GM12878 (cell line): ENCODE data around the gene ZNF618. TPM values are rescaled to one million over a fixed set of nuclear protein-coding genes. Genes with fewer than 3 reads are reported as not detected.

ENCODE experiments used
- ATAC-seq: fragments of 200-7000 bp; cut with Tn5 transposase; 3 replicates; pipeline ENCODE4 v1.9.1; 2020; ENCODE audit warnings: mild to moderate bottlenecking, moderate library complexity
- BruUV-seq: library from RNA; stranded (reverse); fragments of 400-500 nt; replicated peaks from 2 replicates; lab custom pipeline; 2021; lab: Mats Ljungman, UMichigan
- CTCF ChIA-PET: fragments of 300-600 bp; sonication (Branson Sonifier 250); formaldehyde crosslinking; extraction: SDS; loops from one replicate; lab custom pipeline; 2021; ENCODE audit warnings: inconsistent platforms; lab: Yijun Ruan, JAX
- POLR2A ChIA-PET: fragments of 350-600 bp; formaldehyde crosslinking; extraction: SDS; loops from one replicate; lab custom pipeline; 2021; ENCODE audit warnings: inconsistent platforms; lab: Charles Lee
- RAD21 ChIA-PET: fragments of 300-600 bp; sonication (Branson Sonifier 250); formaldehyde crosslinking; loops from one replicate; lab custom pipeline; 2023; ENCODE audit warnings: antibody characterized with exemption; ENCODE audit not compliant: unreplicated experiment; lab: Charles Lee
- SMC1A ChIA-PET: fragments of 300-600 bp; sonication (Branson Sonifier 250); formaldehyde crosslinking; loops from one replicate; lab custom pipeline; 2023; ENCODE audit not compliant: unreplicated experiment, uncharacterized antibody; lab: Charles Lee
- DNase-seq: peaks from one replicate; pipeline ENCODE4 v3.0.0-alpha.2; 2011; ENCODE audit warnings: low read depth, low spot score
- FAIRE-seq: peaks from 3 replicates; lab custom pipeline; 2011; peaks lifted over from hg19 to GRCh38; lab: Jason Lieb, UNC
- H2AFZ ChIP-seq: 2 replicates; pipeline ENCODE4 v1.6.0; 2011; ENCODE audit warnings: low read depth, low read length, control low read depth; ENCODE audit not compliant: control insufficient read depth
- H3K27ac ChIP-seq: 2 replicates; pipeline ENCODE4 v1.5.1; 2011; ENCODE audit warnings: control low read depth; ENCODE audit not compliant: control insufficient read depth, insufficient read depth
- H3K27me3 ChIP-seq, 2 experiments: replicated peaks in 1 of 2; 2 replicates each; pipeline versions ENCODE4 v1.6.0 to v1.6.1; 2011; ENCODE audit warnings: low read length in 1 of 2; ENCODE audit not compliant: control insufficient read depth in 2 of 2, insufficient read depth in 2 of 2
- H3K36me3 ChIP-seq, 2 experiments: 2 replicates each; pipeline ENCODE4 v1.5.1; 2011; ENCODE audit warnings: low read length in 1 of 2; ENCODE audit not compliant: control insufficient read depth in 2 of 2, insufficient read depth in 2 of 2
- H3K4me1 ChIP-seq: 2 replicates; pipeline ENCODE4 v1.6.1; 2011; ENCODE audit warnings: mild to moderate bottlenecking, low read length, moderate library complexity, mixed read lengths; ENCODE audit not compliant: control insufficient read depth, insufficient read depth
- H3K4me2 ChIP-seq: 2 replicates; pipeline ENCODE4 v1.6.0; 2011; ENCODE audit warnings: control low read depth; ENCODE audit not compliant: control insufficient read depth, insufficient read depth
- H3K4me3 ChIP-seq: fragments of 200-600 bp; sonication (generic); 2 replicates; pipeline ENCODE4 v1.5.1; 2016
- H3K79me2 ChIP-seq: 2 replicates; pipeline ENCODE4 v1.6.0; 2011; ENCODE audit warnings: low read length; ENCODE audit not compliant: control insufficient read depth, insufficient read depth
- H3K9ac ChIP-seq: 2 replicates; pipeline ENCODE4 v1.8.0; 2011; ENCODE audit warnings: low read length, control low read depth, mixed read lengths; ENCODE audit not compliant: control insufficient read depth, insufficient read depth
- H3K9me3 ChIP-seq: replicated peaks from 3 replicates; pipeline ENCODE4 v1.5.1; 2011; ENCODE audit warnings: mild to moderate bottlenecking, low read length; ENCODE audit not compliant: control insufficient read depth, insufficient read depth
- H4K20me1 ChIP-seq: 2 replicates; pipeline ENCODE4 v1.6.0; 2011; ENCODE audit not compliant: control insufficient read depth, insufficient read depth
- BCL11A ChIP-seq: IDR thresholded peaks from 2 replicates; pipeline ENCODE4 v1.6.1; 2011; ENCODE audit warnings: low read depth, low read length
- CBX3 ChIP-seq: fragments of 200-600 bp; sonication (generic); IDR thresholded peaks from 2 replicates; pipeline ENCODE4 v1.6.1; 2016; ENCODE audit warnings: low read depth, borderline replicate concordance
- EED ChIP-seq: sonication (generic); IDR thresholded peaks from 2 replicates; pipeline ENCODE4 v1.6.1; 2016; ENCODE audit warnings: antibody characterized with exemption, low read depth
- EP300 ChIP-seq, 2 experiments: fragments of 150-350 bp in 1 of 2; IDR thresholded peaks; 2 replicates each; pipeline ENCODE4 v1.6.1; 2011 to 2012; ENCODE audit warnings: low read depth in 2 of 2, low read length in 2 of 2, borderline replicate concordance in 1 of 2, improper control_type of control experiment in 1 of 2, inconsistent platforms in 1 of 2; ENCODE audit not compliant: control insufficient read depth in 1 of 2
- FOXK2 ChIP-seq: fragments of 450-650 bp; IDR thresholded peaks from 2 replicates; pipeline ENCODE4 v1.6.1; 2017; ENCODE audit warnings: mild to moderate bottlenecking, moderate library complexity
- JUNB ChIP-seq: IDR thresholded peaks from 2 replicates; pipeline ENCODE4 v1.6.1; 2016; ENCODE audit warnings: antibody characterized with exemption, mild to moderate bottlenecking
- MEF2A ChIP-seq: IDR thresholded peaks from 2 replicates; pipeline ENCODE4 v1.6.1; 2011; ENCODE audit warnings: low read depth, mild to moderate bottlenecking, low read length, moderate library complexity; ENCODE audit not compliant: insufficient read depth
- MLLT1 ChIP-seq: fragments of 450-650 bp; IDR thresholded peaks from 2 replicates; pipeline ENCODE4 v1.6.1; 2016; ENCODE audit warnings: mild to moderate bottlenecking
- NR2F1 ChIP-seq: fragments of 450-650 bp; conservative IDR thresholded peaks from 2 replicates; pipeline ENCODE4 v1.6.1; 2017; ENCODE audit warnings: mild to moderate bottlenecking
- PAX8 ChIP-seq: fragments of 450-650 bp; IDR thresholded peaks from 2 replicates; pipeline ENCODE4 v1.6.1; 2017; ENCODE audit warnings: mild to moderate bottlenecking, moderate library complexity
- RBBP5 ChIP-seq: fragments of 200-600 bp; sonication (generic); conservative IDR thresholded peaks from 2 replicates; pipeline ENCODE4 v1.6.1; 2016
- TCF12 ChIP-seq: IDR thresholded peaks from 2 replicates; pipeline ENCODE4 v1.6.1; 2011; ENCODE audit warnings: low read depth, mild to moderate bottlenecking, low read length
- TCF3 ChIP-seq: IDR thresholded peaks from 2 replicates; pipeline ENCODE4 v1.6.1; 2012; ENCODE audit warnings: low read depth, mild to moderate bottlenecking, low read length, borderline replicate concordance; ENCODE audit not compliant: insufficient read depth
- ZNF24 ChIP-seq: fragments of 450-650 bp; IDR thresholded peaks from 2 replicates; pipeline ENCODE4 v1.6.1; 2017; ENCODE audit warnings: antibody characterized with exemption, mild to moderate bottlenecking
- WGBS: methylation state at CpG from one replicate; pipeline ENCODE4 v1.1.6; 2016; ENCODE audit warnings: low lambda C conversion rate; ENCODE audit not compliant: insufficient replicate concordance, insufficient coverage; ENCODE audit errors: missing lambda C conversion rate; 5-methylcytosine and 5-hydroxymethylcytosine counted together
- in situ Hi-C: fragments of 300-500 bp; cut with MboI; formaldehyde crosslinking; loops from 9 replicates; pipeline ENCODE4 v1.14.3; 2018; ENCODE audit warnings: mixed read lengths
- intact Hi-C: fragments of 100-400 bp; cut with micrococcal nuclease; formaldehyde crosslinking; loops from one replicate; pipeline ENCODE4 v1.14.2; 2022; ENCODE audit not compliant: unreplicated experiment
- polyA plus RNA-seq, 11 experiments: library from polyadenylated mRNA; depleted of rRNA in 4 of 11; unstranded in 6 of 11; stranded (reverse) in 5 of 11; fragments of >200 nt; fragmentation: Nextera tagmentation in 4 of 11; fragmentation: Illumina TruSeq in 1 of 11; extraction: Ambion mirVana in 4 of 11; extraction: Trizol in 1 of 11; gene quantifications; 1 replicate in 1 of 11; 2 replicates in 10 of 11; pipeline versions ENCODE4 v1.2.1 to v1.2.3, GENCODE V29; 2011 to 2016; ENCODE audit warnings: inconsistent platforms in 2 of 11, missing spikeins in 2 of 11, low read depth in 1 of 11
- total RNA-seq, 4 experiments: library from RNA; depleted of rRNA in 3 of 4; stranded (reverse); fragments of >200 nt in 3 of 4; fragmentation: Illumina TruSeq in 1 of 4; extraction: Trizol in 1 of 4; gene quantifications; 2 replicates each; pipeline versions ENCODE4 v1.2.1 to v1.2.3, GENCODE V29; 2013 to 2021

Gene ZNF618
- total and polyA plus RNA-seq, 10 of the 15 experiments (the other 5 are each of a cell fraction or from before 2014, with no cell fraction given) = 0.01 to 0.24 (median 0.06) TPM; not detected in 2

- Histone ChIP-seq H3K79me2 (no peaks in the 10 kb centered on the region), H3K4me1 (no peaks in the 10 kb centered on the region), H3K9ac (no peak overlapping the region), H4K20me1 (no peaks in the 10 kb centered on the region), H3K27ac (no peak overlapping the region), H3K4me3 (no peak overlapping the region), H3K4me2 (no peak overlapping the region), H3K27me3 (peaks cover 0 to 4% of the 10 kb centered on the region in 2 experiments; a peak in 2 of 4 replicates), H3K36me3 (no peaks in the 10 kb centered on the region), H2AFZ (no peak overlapping the region), H3K9me3 (no peaks in the 10 kb centered on the region)
- BruUV-seq = no TSS peak
- no peak for ATAC-seq
- POLR2A ChIA-PET = interaction anchor here (0.6 kb wide), 1 partner anchor 534 kb away, joined by 7 read pairs; no protein-coding TSS in a partner anchor
- RAD21 ChIA-PET = no interaction called here
- no peak for FAIRE-seq
- DNase-seq = no peak
- in situ Hi-C loops = no loop called here
- intact Hi-C loops = loop anchor here (5.0 kb wide), 1 partner anchor 73 kb away; no protein-coding TSS in a partner anchor
- SMC1A ChIA-PET = no interaction called here
- 54% methylated on average over 4 of the region's 4 CpGs for WGBS
- CTCF ChIA-PET = interaction anchor here (0.7 kb wide), 1 partner anchor 1799 kb away, joined by 3 read pairs; no protein-coding TSS in a partner anchor
- TF ChIP-seq CBX3 = no peak
- TF ChIP-seq MLLT1 = no peak
- no peak for TF ChIP-seq TCF3
- TF ChIP-seq NR2F1 = no peak
Measured at GRCh38 chr9:113879911-113880310, 3.8 kb downstream of the ZNF618 start.

GRCh38 chr9:113882181-113882580 lies 6.1 kb downstream of the ZNF618 start:
- CTCF ChIA-PET = interaction anchor here (0.8 kb wide), 1 partner anchor 24 kb away, joined by 3 read pairs; no protein-coding TSS in a partner anchor
- RAD21 ChIA-PET = no interaction called here
- no peak for FAIRE-seq
- Histone ChIP-seq H3K27ac (no peak overlapping the region), H4K20me1 (no peaks in the 10 kb centered on the region), H3K4me3 (no peak overlapping the region), H3K36me3 (no peaks in the 10 kb centered on the region), H3K9me3 (no peaks in the 10 kb centered on the region), H3K4me2 (no peak overlapping the region), H3K9ac (no peak overlapping the region), H3K79me2 (no peaks in the 10 kb centered on the region), H3K27me3 (no peaks in the 10 kb centered on the region; a peak in 1 of 4 replicates), H3K4me1 (0 out of 2 replicates have a peak, but pooled peaks cover 3% of the 10 kb centered on the region), H2AFZ (no peak overlapping the region)
- BruUV-seq = no TSS peak
- SMC1A ChIA-PET = interaction anchor here (1.4 to 1.5 kb wide), 2 partner anchors 16 to 23 kb away, joined by 3 to 6 read pairs; no protein-coding TSS in a partner anchor
- WGBS = 52% methylated on average over 7 of the region's 7 CpGs
- no peak for ATAC-seq
- in situ Hi-C loops (no loop called here), intact Hi-C loops (loop anchor here (5.0 kb wide), 1 partner anchor 75 kb away; no protein-coding TSS in a partner anchor)
- POLR2A ChIA-PET = no interaction called here
- no peak for DNase-seq
- TF ChIP-seq EP300 (IDR thresholded peaks at IDR 0.05; ENCODE audit: borderline replicate concordance in 1 of 2, control insufficient read depth in 1 of 2, low read depth in 2 of 2, low read length in 2 of 2) (no peak), PAX8 (no peak), BCL11A (no peak), JUNB (no peak), RBBP5 (no peak), TCF12 (no peak), EED (no peak), MEF2A (no peak), ZNF24 (no peak), FOXK2 (no peak)
